WERI-Rb-1 (cell line): ENCODE data around the gene BPIFB4.

Source experiments
- DNase-seq: peaks from one replicate; pipeline ENCODE4 v3.0.0-alpha.2; 2020
- H3K27ac ChIP-seq: fragments of 250-450 bp; sonication (Bioruptor Pico); 2 replicates; pipeline ENCODE4 v1.5.1; 2020; ENCODE audit warnings: mild to moderate bottlenecking, moderate library complexity
- H3K27me3 ChIP-seq: fragments of 250-450 bp; sonication (Bioruptor Pico); 2 replicates; pipeline ENCODE4 v1.5.1; 2021; ENCODE audit warnings: mild to moderate bottlenecking, low read depth, moderate library complexity; ENCODE audit not compliant: insufficient read depth, severe bottlenecking
- H3K36me3 ChIP-seq: fragments of 250-450 bp; sonication (Bioruptor Pico); 2 replicates; pipeline ENCODE4 v1.5.1; 2020; ENCODE audit warnings: mild to moderate bottlenecking, moderate library complexity
- H3K4me3 ChIP-seq: 2 replicates; pipeline ENCODE4 v1.5.1; 2011; ENCODE audit warnings: low read depth, mild to moderate bottlenecking, control low read depth, low read length
- H3K9me3 ChIP-seq: fragments of 250-450 bp; sonication (Bioruptor Pico); 2 replicates; pipeline ENCODE4 v1.5.1; 2021; ENCODE audit warnings: mild to moderate bottlenecking, moderate library complexity; ENCODE audit not compliant: severe bottlenecking
- CTCF ChIP-seq: IDR thresholded peaks from 2 replicates; pipeline ENCODE4 v1.5.1; 2011; ENCODE audit warnings: low read depth, mild to moderate bottlenecking, control low read depth, inconsistent platforms, low read length

Gene BPIFB4

GRCh38 chr20:33054791-33055190 lies 24.7 kb upstream of the BPIFB4 start:
- Histone ChIP-seq H3K36me3 (no peaks in the 10 kb centered on the region), H3K27me3 (no peaks in the 10 kb centered on the region), H3K4me3 (no peak overlapping the region), H3K27ac (no peak overlapping the region), H3K9me3 (no peaks in the 10 kb centered on the region)
- no peak for TF ChIP-seq CTCF
- DNase-seq = no peak

GRCh38 chr20:33059136-33059535 lies 20.3 kb upstream of the BPIFB4 start:
- Histone ChIP-seq H3K9me3 (no peaks in the 10 kb centered on the region), H3K36me3 (no peaks in the 10 kb centered on the region), H3K27me3 (no peaks in the 10 kb centered on the region), H3K4me3 (no peak overlapping the region), H3K27ac (no peak overlapping the region)
- no peak for DNase-seq
- no peak for TF ChIP-seq CTCF

- no peak for TF ChIP-seq CTCF
- H3K27me3 ChIP-seq = no peaks in the 10 kb centered on the region
- no peak for DNase-seq
- H3K4me3 ChIP-seq = no peak overlapping the region
- no peaks in the 10 kb centered on the region for H3K9me3 ChIP-seq
- H3K27ac ChIP-seq = no peak overlapping the region
- H3K36me3 ChIP-seq = no peaks in the 10 kb centered on the region
Measured at GRCh38 chr20:33059741-33060390, 19.6 kb upstream of the BPIFB4 start.

GRCh38 chr20:33061658-33062028 lies 17.8 kb upstream of the BPIFB4 start:
- H3K4me3 ChIP-seq = no peak overlapping the region
- no peaks in the 10 kb centered on the region for H3K27me3 ChIP-seq

GRCh38 chr20:33062105-33062824 lies 17.2 kb upstream of the BPIFB4 start:
- no peaks in the 10 kb centered on the region for H3K36me3 ChIP-seq
- no peaks in the 10 kb centered on the region for H3K9me3 ChIP-seq
- H3K27me3 ChIP-seq = no peaks in the 10 kb centered on the region
- peak overlapping the region; percentile 50; the same call in 1 of the 2 replicates for H3K27ac ChIP-seq
- no peak for TF ChIP-seq CTCF
- no peak for DNase-seq
- H3K4me3 ChIP-seq = no peak overlapping the region

More at GRCh38 chr20:33061658-33062028, 17.8 kb upstream of the BPIFB4 start:
- Histone ChIP-seq H3K27ac (peak overlapping the region; percentile 42; the same call in 1 of the 2 replicates), H3K9me3 (no peaks in the 10 kb centered on the region), H3K36me3 (no peaks in the 10 kb centered on the region)
- DNase-seq = peak; percentile 36
- TF ChIP-seq CTCF = no peak
